Ovary (tissue), 9 donors: ENCODE results near the gene CHD5. TPM values are rescaled to one million over a fixed set of nuclear protein-coding genes. Genes with fewer than 3 reads are reported as not detected.

ENCODE experiments used
- DNase-seq, 5 donors: peaks; one replicate each; pipeline ENCODE4 v3.0.0-alpha.2; 2019 to 2020
- H3K27ac ChIP-seq, 2 donors: fragments of 200-600 bp; one replicate each; pipeline versions ENCODE4 v1.5.1 to v1.8.0; 2019 to 2022
- H3K27me3 ChIP-seq: fragments of 200-600 bp; one replicate; pipeline ENCODE4 v1.8.0; 2022
- H3K36me3 ChIP-seq: fragments of 200-600 bp; sonication (generic); one replicate; pipeline ENCODE4 v1.5.1; 2019
- H3K4me1 ChIP-seq: one replicate; pipeline ENCODE4 v1.8.1; 2013; ENCODE audit warnings: mild to moderate bottlenecking, moderate library complexity; ENCODE audit not compliant: insufficient read depth
- H3K4me3 ChIP-seq: fragments of 200-600 bp; sonication (generic); one replicate; pipeline ENCODE4 v1.5.1; 2017
- H3K9me3 ChIP-seq, 2 donors: fragments of 200-600 bp in 1 of 2; sonication (generic) in 1 of 2; one replicate each; pipeline versions ENCODE4 v1.5.1 to v1.8.1; 2013 to 2019; ENCODE audit warnings: mild to moderate bottlenecking in 1 of 2, moderate library complexity in 1 of 2
- CTCF ChIP-seq, 3 donors: fragments of 450-650 bp in 2 of 3; fragments of 200-600 bp in 1 of 3; IDR thresholded peaks; one replicate each; pipeline versions ENCODE4 v1.5.1 to v1.8.0; 2016 to 2022; ENCODE audit warnings: antibody characterized with exemption in 3 of 3, mild to moderate bottlenecking in 1 of 3
- EP300 ChIP-seq: sonication (generic); formaldehyde crosslinking; IDR thresholded peaks from one replicate; pipeline ENCODE4 v1.6.1; 2017; ENCODE audit warnings: antibody characterized with exemption
- POLR2A ChIP-seq: fragments of 450-650 bp; IDR thresholded peaks from one replicate; pipeline ENCODE4 v1.6.1; 2017; ENCODE audit warnings: antibody characterized with exemption, mild to moderate bottlenecking, moderate library complexity
- WGBS, 3 donors: extraction: QIAGEN DNeasy Blood & Tissue Kit in 1 of 3; methylation state at CpG; one replicate each; pipeline versions ENCODE4 v1.1.5 to v1.1.7; 2013 to 2017; 5-methylcytosine and 5-hydroxymethylcytosine counted together
- intact Hi-C, 4 donors: fragments of 100-400 bp; cut with DNase I; formaldehyde crosslinking; loops; one replicate each; pipeline versions ENCODE4 v1.11.0 to v1.15.1; 2022 to 2023
- polyA plus RNA-seq, 2 donors: library from polyadenylated mRNA; stranded (reverse); fragments of 200-250 nt in 1 of 2; fragments of 350-450 nt in 1 of 2; fragmentation: Illumina TruSeq in 1 of 2; extraction: RNeasy Lipid Tissue Mini Kit (QIAGEN cat#74804) in 1 of 2; gene quantifications; one replicate each; pipeline ENCODE4 v1.2.3, GENCODE V29; 2013 to 2014
- total RNA-seq, 7 donors: library from RNA; depleted of rRNA in 2 of 7; stranded (reverse); fragments of >200 nt in 2 of 7; fragmentation: NEBNext Ultra II Directional in 3 of 7; extraction: Animal tissue kit (Norgen Biotek cat#: 25700) in 3 of 7; gene quantifications; one replicate each; pipeline versions ENCODE4 v1.1.0 to v1.2.4, GENCODE V29; 2016 to 2023
- donor health status: DM: no; HTN: no; CAD: no; lungs with moderate emphysema.
- donor health status: DM: no; HTN: no; CAD: no.
- donor health status: Bipolar disorder and iron deficiency.
- donor health status: DM: yes; HTN: yes; CAD: no.
- donor health status: DM: no; HTN: no; CAD: no.
- donor health status: DM: yes; HTN: yes; CAD: no.

Gene CHD5
- total and polyA plus RNA-seq, 9 donors, result under 0.01 to 0.54 (median 0.23) TPM

- intact Hi-C loops, result no loop called here
- peaks cover 4% of the 10 kb centered on the region for H3K4me1 ChIP-seq
- H3K27me3 ChIP-seq, result no peaks in the 10 kb centered on the region
- H3K9me3 ChIP-seq, result no peaks in the 10 kb centered on the region
- H3K27ac ChIP-seq, result no peak overlapping the region
- WGBS, 3 donors, result 73 to 77% (median 77%) methylated on average over 20 of the region's 20 CpGs
- H3K36me3 ChIP-seq, result no peaks in the 10 kb centered on the region
- DNase-seq, result no peak
- no peak for TF ChIP-seq EP300
- no peak for TF ChIP-seq POLR2A
- TF ChIP-seq CTCF (IDR thresholded peaks at IDR 0.05), result no peak
- H3K4me3 ChIP-seq, result no peak overlapping the region
Observed at GRCh38 chr1:6212193-6212959, 32.3 kb upstream of the CHD5 start.

GRCh38 chr1:6211731-6212130 is 31.6 kb upstream of the CHD5 start:
- no peak overlapping the region for H3K4me3 ChIP-seq
- no peaks in the 10 kb centered on the region for H3K9me3 ChIP-seq
- no peak overlapping the region for H3K27ac ChIP-seq
- intact Hi-C loops, result no loop called here
- DNase-seq, result no peak
- 85 to 88% (median 87%) methylated on average over 16 of the region's 16 CpGs for WGBS, 3 donors
- no peaks in the 10 kb centered on the region for H3K36me3 ChIP-seq
- TF ChIP-seq EP300 (no peak), POLR2A (no peak), CTCF (IDR thresholded peaks at IDR 0.05) (no peak)
- H3K4me1 ChIP-seq, result peaks cover 4% of the 10 kb centered on the region
- no peaks in the 10 kb centered on the region for H3K27me3 ChIP-seq

- Histone ChIP-seq H3K36me3 (no peaks in the 10 kb centered on the region), H3K4me3 (no peak overlapping the region), H3K27me3 (no peaks in the 10 kb centered on the region), H3K4me1 (peaks cover 6% of the 10 kb centered on the region), H3K9me3 (no peaks in the 10 kb centered on the region), H3K27ac (no peak overlapping the region)
- intact Hi-C loops, result no loop called here
- DNase-seq, result no peak
- 92 to 97% (median 93%) methylated on average over 29 of the region's 29 CpGs for WGBS, 3 donors
- no peak for TF ChIP-seq EP300
Observed at GRCh38 chr1:6210591-6211355, 30.7 kb upstream of the CHD5 start.

GRCh38 chr1:6209661-6210580 is 29.8 kb upstream of the CHD5 start:
- DNase-seq, result no peak
- Histone ChIP-seq H3K27ac (no peak overlapping the region), H3K9me3 (no peaks in the 10 kb centered on the region), H3K4me1 (peaks cover 11% of the 10 kb centered on the region), H3K27me3 (no peaks in the 10 kb centered on the region), H3K4me3 (no peak overlapping the region), H3K36me3 (no peaks in the 10 kb centered on the region)
- WGBS, 3 donors, result 85 to 90% (median 87%) methylated on average over 17 of the region's 17 CpGs
- intact Hi-C loops, result loop anchor here in 1 of 4 donors (10.0 kb wide), 1 partner anchor 155 kb away; no protein-coding TSS in a partner anchor
- no peak for TF ChIP-seq POLR2A
- TF ChIP-seq CTCF (IDR thresholded peaks at IDR 0.05), result no peak
- TF ChIP-seq EP300, result no peak
